Activated CD4-positive, alpha-beta T cell treated with anti-CD3 and anti-CD28 coated beads, Interleukin-2, Interleukin-4, amounts not matched to agents 100 ng/mL and 50 ng/mL, durations not matched to agents 16 hours and 8 hours (primary cell): ENCODE results near the gene CETP.
A peak's percentile ranks its signal among the peaks of the same experiment; 100 is the strongest.

Experiments used
- DNase-seq: peaks from one replicate; pipeline ENCODE4 v3.0.0-alpha.2; 2020; ENCODE audit warnings: low spot score

Gene CETP, protein sequence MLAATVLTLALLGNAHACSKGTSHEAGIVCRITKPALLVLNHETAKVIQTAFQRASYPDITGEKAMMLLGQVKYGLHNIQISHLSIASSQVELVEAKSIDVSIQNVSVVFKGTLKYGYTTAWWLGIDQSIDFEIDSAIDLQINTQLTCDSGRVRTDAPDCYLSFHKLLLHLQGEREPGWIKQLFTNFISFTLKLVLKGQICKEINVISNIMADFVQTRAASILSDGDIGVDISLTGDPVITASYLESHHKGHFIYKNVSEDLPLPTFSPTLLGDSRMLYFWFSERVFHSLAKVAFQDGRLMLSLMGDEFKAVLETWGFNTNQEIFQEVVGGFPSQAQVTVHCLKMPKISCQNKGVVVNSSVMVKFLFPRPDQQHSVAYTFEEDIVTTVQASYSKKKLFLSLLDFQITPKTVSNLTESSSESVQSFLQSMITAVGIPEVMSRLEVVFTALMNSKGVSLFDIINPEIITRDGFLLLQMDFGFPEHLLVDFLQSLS

DNA sequence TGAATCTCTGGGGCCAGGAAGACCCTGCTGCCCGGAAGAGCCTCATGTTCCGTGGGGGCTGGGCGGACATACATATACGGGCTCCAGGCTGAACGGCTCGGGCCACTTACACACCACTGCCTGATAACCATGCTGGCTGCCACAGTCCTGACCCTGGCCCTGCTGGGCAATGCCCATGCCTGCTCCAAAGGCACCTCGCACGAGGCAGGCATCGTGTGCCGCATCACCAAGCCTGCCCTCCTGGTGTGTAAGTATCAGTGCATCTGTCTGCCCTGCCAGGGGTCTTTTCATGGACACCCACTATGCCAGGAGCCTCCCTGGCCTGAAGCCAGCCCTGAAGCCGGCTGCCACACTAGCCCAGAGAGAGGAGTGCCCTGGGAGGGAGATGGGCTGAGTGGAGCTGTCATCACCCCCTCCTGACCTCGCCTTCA lies at the start of gene CETP:
Gene CETP (plus strand): TSS at position 100 of the 431 bp plus-strand sequence. CDS start 30 bp downstream, at position 130.
- no peak for DNase-seq

DNA sequence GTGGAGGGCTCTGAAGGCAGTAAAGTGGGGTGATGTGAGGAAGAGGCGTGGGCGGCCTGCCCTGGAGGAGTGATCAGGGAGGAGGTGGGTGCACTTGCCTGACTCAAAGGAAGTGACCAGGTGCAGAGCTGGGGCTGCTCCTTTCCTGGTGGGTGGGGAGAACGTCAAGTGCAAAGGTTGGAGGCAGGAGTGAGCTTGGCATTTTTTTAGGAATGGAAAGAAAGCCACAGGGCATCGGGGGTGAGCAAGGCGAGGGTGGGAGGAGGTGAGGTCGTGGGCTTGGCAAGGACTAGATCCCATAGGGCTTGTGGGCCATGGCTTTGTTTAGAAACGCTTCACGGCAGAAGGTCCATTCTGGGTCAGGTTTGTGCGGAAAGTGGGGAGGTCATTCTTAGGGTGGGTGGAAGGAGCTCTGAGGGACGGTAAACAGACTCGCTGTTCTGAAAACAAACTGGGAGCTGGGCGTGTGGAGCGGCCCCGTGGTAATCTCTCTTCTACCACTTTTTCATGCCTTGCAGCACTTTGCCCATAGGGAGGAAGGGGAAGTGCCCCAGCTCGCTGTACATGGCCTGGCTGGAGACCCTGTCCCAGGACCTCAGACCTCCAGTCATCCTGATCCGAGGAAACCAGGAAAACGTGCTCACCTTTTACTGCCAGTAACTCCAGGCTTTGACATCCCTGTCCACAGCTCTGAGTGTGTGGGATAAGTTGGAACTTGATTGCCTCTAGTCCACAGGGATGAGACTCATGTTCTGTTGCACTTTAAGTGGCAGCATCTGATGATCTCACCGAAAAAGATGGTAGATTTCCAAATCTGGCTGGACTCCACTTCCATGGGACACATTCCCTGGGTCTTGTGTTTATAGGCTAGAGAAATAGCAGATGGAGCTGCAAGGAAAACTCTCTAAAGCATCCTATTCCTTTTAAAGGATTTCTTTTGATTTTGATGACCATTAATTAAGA lies 48.7 kb upstream of the CETP start:
- DNase-seq = no peak

DNA sequence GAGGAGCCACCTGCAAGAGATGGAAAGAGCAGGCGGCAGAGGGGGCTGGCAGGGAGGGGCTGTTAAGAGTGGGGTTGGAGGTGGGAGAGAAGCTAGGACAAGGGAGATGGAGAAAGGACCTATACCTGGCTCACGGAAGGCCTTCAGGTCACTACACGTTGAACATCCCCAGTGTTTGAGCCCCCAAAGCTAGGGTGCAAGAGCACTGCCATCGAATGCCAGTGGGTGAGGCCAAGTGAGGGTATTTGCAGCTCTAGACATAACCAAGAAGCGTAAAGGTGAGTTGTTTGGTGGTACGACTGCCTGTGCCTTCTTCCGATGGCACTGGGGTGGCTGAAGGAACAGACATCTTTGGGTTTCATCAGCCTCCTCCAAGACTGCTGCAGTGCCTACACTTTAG lies 46.9 kb upstream of the CETP start:
- no peak for DNase-seq

DNA sequence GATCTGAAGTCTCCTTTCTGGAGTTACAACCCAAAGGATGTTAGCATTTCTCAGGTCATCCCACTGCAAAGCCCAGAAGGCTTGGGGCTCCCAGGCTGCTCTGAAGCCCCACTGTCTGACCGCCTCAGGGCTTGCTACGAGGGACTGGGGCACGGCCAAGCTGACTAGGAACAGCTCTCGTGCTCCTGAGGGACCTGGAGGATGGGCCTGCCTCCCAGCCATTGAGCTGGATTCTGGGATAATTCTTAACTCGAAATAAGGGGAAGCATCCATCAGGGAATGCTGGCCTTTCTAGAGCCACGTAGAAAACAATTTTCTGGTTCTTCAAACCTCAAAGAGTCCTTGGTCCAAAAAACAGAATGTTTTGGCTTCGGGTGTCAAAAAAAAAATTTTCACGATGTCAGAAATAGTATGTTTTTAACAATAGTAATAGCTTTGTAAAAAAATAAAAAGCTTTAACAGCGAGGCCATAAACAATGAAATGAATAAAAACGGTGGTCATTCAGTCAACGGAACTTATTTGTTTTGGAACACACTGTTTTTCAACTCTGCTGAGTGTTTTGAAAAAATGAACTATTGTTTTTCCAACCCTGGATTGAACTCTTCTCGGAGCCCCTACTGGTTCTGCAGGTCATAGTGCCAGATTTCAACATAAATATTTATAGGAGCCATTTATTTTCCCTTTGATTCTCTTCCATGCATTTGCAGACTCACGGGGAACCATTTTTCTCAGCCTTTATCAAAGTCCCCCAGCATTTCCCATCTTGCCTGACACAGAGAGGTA lies 46.2 kb upstream of the CETP start:
- DNase-seq = no peak

DNA sequence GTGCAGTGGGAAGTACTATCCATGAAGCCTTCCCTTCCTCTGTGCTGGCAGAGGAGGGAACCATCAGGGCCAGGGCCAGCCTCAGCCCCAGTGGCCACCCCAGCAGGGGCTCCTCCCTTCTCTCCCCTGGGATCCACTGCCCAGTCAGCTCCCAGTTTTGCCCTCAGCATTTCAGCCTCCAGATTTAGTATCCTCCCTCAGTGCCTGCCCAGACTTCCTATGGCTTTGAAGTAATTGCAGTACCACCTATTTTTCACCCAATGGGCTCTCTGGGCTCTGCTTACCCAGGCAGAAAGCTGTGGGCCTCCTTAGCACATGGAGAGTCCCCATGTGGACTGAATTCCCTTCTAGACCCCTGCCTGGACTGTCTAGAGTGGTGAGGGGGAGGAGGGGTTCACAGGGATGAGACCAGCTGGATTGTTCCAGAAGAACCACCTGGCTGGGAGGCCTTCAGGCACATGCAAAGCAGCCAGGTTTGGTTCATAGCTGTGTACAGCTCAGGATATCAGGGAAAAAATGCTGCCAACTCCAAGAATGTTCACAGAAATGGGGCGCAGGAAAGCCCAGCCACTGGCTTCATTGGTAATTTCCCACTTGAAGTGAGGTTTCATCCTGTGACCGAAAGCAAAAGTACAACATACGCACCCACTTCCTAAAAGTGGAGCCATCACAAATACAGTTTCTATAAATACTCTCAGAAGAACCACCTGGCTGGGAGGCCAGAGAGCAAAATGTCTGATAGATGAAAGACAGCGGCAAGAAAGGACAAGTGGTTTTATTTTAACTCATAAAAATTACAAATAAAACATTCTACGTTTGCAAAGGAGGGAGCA lies 45.0 kb upstream of the CETP start:
- peak; percentile 68 for DNase-seq

DNA sequence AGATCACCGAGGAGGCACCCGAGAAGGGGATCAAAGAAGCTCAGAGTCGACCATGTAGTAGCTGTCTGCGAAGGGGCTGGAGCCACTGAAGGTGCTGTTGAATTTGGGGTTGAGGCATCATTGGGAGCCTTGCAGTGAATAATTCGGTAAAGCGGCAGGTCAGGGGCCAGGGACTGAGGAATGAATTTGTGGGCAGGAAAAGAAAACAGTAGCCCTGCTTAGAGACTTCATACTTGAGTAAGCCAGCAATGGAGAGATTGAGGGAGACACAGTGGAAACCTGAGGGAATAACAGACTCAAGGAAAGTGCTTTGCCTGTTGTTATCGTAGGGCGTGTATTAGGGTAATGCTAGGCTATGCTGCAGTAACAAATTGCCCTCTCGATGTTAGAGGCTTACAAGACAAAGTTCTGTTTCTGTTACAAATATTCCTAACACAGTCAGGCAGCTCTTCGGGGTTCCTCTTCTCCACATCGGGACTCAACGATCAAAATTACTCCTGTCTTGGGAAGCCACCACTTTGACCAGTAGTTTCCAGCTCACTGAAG lies 43.2 kb upstream of the CETP start:
- DNase-seq = no peak

DNA sequence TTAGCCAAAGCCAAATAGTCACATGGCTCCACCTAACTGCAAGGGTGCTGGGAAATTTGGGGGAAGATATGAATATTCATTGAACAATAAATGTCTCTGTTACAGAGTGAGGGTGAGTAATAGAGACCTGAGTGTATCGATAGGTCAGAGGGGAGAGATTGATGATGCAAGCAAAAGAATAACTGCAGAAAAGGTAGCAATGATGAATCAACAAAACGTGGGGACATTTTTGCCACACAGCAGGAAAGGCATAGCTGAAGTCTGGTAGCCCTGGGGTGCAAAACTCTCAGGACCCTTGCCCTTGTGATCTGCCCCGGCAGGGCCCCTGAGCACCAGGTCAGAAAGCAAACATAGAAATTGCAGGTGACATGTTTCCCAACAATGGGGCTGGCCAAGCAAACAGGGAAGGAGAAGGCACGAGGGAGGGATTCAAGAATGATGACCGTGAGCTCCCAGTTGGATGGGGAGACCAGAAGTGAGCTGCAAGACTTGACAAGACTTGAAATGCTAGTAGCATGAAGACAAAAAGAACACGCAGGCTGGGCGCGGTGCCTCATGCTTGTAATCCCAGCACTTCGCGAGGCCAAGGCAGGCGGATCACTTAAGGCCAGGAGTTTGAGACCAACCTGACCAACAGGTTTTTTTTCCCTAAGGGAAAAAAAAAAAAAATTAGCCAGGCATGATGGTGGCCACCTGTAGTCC lies 42.5 kb upstream of the CETP start:
- no peak for DNase-seq

DNA sequence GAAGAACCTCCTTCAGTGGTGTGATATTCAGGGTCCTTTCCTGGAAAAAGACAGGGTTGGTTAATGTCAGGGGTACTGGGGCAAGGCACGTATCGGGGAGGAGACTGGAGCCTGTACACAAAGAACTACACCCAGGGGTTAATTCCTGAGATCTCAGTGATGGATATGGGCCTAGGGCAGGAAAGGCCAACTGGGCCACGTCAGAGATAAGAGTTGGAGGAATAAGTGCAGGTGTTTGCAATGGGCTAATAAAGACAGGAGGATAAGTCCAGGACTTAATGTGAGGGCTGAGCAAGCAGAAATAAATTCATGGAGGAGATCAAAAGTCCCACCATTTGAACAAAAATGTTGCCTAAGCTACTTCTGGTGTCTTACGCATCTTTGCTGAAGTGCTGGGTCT lies 40.2 kb upstream of the CETP start:
- DNase-seq = no peak

DNA sequence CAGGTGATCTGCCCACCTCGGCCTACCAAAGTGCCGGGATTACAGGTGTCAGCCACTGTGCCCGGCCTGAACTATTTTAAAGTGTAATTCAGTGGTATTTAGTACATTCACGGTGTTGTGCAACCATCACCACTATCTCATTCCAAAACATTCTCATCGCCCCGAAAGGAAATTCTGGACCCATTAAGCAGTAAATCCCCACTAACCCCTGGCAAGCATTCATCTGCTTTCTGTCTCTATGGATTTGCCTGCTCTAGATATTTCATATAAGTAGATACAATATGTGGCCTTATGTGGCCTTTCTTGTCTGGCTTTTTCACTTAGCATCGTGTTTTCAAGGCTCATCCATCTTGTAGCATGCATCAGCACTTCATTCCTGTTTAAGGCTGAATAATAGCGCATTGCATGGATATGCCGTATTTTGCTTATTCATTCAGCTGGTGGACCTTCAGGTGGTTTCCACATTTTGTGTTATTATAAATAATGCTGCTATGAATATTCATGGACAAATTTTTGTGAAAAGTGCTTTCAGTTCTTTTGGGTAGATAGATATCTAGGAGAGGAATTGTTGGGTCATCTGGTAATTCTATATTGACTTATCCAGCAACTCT lies 38.2 kb upstream of the CETP start:
- DNase-seq = no peak

DNA sequence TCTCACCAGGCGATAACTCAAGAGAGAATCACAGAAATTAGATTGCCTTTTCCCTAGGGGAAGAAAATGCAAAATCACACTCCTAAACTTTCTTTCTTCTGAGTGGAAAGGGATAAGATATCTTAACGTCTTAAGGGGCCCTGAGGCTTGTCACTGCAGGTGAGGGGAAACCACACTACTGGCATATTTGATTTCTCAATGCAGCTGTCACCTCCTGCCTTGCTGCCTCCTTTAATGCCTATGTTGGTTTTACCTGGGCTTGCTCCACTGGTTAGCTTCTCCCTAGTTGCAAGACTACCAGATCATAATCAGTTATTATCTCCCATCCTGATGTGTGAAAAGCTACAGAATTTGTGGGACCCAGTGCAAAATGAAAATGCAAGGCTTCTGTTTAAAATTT lies 34.3 kb upstream of the CETP start:
- no peak for DNase-seq

DNA sequence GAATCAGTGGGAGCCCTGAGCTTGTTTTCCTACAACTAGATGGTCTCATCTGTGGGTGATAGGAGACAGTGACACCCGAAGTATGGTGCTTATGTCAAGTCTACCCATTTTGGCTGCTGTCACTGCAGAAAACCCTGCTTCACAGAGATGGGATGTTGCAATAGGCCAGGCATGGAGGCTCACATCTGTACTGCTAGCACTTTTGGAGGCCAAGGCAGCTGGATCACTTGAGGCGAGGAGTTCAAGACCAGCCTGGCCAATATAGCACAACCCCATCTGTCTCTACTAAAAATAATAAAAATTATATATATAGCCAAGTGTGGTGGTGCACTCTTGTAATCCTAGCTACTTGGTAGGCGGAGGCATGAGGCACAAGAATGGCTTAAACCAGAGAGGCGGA lies 32.1 kb upstream of the CETP start:
- DNase-seq = no peak

DNA sequence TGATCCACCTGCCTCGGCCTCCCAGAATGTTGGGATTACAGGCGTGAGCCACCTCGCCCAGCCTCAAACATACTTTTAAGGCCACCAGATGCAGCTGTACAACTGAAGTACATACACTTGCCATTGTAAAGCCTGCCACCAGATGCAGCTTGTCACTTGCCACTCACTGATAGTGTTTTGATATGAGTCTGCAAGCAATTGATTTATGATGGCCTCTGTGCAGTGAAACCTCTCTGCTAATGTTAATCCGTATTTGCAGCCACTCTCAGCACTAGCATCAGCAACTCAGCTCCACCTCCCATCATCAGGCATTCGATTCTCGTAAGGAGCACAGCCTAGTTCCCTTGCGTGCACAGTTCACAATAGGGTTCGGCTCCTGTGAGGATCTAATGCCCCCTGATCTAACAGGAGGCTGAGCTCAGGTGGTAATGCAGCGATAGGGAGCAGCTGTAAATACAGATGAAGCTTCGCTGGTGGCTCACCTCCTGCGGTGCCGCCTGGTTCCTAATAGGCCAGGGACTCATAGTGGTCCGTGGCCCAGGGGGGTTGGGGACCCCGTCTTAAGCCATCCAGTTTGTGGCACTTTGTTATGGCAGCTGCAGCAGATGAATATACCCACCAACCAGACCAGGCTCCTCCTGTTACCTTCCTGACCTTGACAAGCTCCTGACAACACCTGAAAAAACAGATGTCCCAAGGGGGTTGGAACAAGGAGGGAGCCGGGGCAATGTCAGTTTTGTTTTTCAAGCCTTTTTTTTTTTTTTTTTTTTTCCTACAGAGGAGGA lies 31.1 kb upstream of the CETP start:
- DNase-seq = no peak

DNA sequence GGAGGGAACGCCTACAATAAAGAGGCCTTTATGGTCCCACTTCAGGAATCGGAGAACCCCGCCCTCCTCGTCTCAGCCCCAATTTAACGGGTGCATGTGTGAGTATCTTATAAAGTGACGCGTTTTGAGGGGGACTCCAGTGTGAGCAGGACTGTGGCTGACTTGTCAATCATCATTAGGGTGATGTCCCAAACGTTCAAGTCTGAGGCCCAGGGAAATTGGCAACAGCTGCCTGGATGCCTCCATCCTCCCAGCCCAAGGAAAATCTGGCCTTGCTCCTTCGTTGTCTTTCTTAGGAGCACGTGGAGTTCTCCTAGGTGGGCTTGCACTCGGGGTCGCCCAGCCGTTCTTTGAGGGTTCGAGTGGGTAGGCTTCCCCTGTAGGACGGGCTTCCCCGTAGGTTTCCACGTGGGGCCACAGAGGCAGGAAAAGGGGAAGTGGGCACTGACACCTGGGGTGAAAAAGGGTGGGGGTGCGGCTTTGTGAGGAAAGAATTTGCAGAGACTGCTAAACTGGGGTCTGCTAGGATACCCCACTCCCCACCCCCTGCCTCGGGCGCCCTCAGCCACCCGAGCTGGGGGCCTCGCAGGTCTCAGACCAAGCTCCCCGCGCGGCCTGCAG lies 30.4 kb upstream of the CETP start:
- DNase-seq = no peak

DNA sequence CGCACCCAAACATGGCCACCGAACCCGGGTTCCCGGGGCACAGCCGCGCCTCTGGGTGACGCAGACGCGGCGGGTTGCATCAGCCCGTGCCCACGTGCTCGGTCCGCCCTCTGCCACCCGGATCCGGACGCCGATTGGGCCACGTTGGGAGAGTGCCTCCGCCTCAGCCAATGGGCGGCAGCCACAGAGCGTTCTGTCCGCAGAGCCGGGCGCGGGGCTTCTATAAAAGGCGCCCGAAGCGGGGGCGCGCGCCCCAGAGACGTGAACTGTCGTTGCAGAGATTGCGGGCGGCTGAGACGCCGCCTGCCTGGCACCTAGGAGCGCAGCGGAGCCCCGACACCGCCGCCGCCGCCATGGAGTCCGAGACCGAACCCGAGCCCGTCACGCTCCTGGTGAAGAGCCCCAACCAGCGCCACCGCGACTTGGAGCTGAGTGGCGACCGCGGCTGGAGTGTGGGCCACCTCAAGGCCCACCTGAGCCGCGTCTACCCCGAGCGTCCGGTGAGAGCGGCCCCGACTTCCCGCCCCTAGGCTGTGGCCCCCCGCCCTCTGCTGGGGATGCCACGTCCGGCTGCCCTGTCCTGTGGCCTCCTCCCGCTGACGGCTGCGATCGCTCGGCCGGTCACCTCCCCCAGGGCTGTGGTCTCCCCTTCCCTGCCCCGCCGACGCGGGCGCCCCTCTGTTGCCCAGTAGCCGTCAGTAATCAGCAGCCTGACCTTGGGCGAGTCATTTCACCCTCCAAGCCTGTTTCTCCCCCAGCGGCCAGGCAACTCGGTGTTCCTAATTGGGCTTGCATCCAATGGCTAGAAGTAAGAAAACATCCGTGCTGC lies 29.6 kb upstream of the CETP start, which contains the start of gene HERPUD1:
Gene HERPUD1 (plus strand): TSS at position 251 of the 829 bp plus-strand sequence. CDS start 103 bp downstream, at position 354.
- DNase-seq = peak; percentile 100

DNA sequence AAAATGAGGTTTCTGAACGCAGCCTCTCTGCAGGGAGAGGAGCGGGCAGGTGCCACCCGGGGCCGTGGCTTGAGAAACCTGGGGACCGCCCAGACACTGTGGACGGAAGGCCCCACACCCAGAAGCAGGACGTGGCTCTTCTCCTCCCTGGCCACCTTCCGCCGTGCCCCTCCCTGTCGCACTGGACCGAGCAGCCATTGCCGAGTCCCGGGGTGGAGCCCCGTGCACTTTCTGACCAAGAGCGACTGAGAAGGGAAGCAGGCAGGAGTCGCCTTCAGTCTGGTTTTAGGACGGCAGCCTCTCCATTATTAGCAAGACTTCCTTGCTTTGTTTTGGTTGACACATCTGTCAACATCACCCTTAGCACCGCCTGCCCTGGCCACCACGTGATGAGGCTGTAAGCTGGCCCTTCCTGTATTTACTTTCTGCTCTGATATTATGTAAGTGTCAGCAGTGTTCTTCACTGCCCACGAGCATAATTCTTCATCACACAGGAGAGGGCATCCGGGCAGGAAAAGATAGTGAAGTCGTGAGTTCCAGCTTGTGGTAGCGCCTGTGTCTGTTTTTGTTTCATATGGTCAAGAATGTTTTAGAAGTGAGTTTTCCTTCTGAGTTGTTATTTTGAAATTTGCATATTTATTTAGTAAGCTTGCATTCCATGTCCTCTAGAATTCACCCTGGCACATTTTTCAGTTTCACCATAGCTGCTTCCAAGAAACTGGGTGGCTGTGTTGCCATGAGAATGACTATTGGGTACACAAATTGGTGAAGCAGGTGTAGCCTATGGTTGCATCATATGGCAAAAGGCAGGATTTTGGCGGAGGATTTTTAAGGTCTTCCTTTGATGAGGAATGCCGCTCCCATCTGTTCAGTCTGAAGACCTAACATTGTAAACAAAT lies 28.8 kb upstream of the CETP start:
- peak; percentile 54 for DNase-seq
